Urothelium cell line (cell line): ENCODE measurements around the gene ZNF189.
"Not testable (repeated sequence)": the region's sequence is repeated elsewhere in the genome, so short reads cannot be mapped to it uniquely, and the experiment has no call there.

Source experiments
- DNase-seq: peaks from one replicate; pipeline ENCODE4 v3.0.0; 2011; ENCODE audit warnings: low spot score, mixed read lengths
- FAIRE-seq: peaks from 2 replicates; lab custom pipeline; 2011; peaks lifted over from hg19 to GRCh38; lab: Jason Lieb, UNC

The ZNF189 gene

DNA sequence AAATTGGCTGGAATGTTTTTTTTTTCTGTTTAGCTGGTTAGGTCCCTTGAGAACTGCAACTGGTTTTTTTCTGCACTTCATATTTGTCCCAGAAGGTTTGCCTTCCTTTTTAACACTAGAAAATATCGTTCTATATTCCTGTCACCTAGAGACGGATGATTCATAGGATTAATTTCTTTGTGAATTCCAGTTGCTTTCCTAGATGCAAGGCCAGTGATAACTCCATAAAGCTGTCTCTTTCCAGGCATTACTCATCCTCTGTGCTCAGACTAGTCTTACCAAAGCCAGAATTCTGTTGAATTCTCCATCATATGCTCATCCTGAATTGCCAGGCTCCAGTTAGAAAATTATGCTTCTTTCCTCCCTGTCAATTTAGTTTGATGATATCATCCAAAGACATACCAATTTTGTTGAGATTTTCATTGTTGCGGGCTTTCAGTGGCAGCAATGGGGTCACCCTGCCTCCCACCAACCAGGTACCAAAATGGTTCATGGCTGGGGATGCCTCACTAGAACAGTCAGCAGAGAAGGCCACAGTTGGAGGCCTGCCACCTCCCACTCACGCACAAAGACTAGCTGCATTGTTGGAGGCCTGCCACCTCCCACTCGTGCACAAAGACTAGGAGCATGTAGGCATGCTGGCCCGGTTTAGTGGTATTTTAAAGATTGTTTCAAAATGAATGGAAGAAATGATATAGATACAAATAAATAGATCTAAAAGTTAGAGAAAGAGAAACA is 22.4 kb upstream of the ZNF189 start:
- FAIRE-seq, result no peak
- peak; percentile 50 for DNase-seq

DNA sequence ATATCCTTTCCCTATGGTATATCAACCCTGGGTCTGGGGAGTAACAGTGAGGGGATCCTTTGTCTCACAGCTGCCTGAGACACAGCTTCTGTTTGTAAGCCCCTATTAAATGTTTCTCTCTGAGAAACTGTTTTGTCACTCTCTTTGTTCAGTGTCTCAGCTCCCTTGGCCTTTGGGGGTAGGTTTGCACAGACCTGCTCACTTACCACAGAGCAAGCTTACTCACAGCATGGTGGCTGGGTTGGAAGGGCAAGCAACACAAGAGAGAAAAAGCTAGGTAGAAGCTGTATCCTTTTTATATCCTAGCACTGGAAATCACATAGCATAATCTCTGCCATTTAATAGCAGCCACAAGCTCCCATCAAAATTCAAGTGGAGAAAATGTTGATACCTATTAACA is 18.4 kb upstream of the ZNF189 start:
- no peak for FAIRE-seq
- DNase-seq, result no peak

DNA sequence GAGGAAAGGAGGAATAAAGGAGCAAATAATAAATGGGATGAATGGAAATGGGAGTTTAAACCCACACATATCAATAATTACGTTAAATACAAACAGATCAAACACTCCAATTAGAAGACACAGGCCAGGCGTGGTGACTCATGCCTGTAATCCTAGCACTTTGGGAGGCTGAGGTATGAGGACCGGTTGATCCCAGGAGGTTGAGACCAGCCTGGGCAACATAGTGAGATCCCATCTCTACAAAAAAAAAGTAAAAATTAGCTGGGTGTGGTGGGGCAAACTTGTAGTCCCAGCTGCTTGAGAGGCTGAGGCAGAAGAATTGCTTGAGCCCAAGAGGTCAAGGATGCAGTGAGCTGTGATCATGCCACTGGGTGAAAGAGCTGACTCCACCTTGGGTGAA is 17.5 kb upstream of the ZNF189 start:
- no peak for DNase-seq
- FAIRE-seq, result no peak

DNA sequence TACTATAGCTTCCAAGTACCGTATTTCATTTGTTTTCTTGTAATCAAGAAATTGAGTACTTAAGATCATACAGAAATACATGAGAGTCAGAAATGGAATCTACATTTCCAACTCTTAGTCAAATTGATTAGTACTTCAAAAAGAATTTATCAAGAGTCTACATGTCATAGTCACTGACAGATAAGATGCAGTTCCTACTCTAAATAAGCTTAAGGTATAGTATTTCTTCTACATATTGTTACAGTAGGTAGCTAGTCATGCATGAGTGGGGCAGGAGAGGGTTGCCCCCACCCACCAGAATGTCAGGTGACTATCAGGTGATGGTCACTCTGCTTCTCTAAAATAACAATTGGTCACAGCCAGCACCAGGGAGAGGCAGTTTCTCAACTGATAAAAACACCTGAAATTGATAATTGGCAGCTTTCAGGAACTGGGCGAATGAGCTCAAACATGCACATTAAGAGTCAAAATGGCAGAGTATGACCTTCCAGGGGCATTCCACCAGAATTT is 16.8 kb upstream of the ZNF189 start:
- FAIRE-seq (no peak), DNase-seq (no peak)

DNA sequence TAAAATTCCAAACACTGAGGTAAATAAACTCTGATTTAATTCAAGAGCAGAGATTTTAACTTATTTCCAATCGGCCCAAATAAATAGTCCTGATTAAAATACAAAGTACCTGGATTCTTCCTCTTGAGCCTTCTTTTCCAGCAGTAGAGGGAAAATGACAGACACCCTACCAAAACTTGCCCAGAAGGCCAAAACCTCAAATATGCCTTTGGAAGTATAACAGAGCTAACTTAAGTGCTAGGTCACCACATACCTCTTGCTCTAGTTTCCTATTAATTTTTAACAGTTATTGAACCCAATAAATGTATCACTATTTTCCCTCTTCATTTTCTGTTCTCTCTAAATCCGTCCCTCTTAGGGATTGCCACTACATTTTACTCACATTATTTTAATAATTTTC is 15.3 kb upstream of the ZNF189 start:
- DNase-seq, result no peak
- no peak for FAIRE-seq

DNA sequence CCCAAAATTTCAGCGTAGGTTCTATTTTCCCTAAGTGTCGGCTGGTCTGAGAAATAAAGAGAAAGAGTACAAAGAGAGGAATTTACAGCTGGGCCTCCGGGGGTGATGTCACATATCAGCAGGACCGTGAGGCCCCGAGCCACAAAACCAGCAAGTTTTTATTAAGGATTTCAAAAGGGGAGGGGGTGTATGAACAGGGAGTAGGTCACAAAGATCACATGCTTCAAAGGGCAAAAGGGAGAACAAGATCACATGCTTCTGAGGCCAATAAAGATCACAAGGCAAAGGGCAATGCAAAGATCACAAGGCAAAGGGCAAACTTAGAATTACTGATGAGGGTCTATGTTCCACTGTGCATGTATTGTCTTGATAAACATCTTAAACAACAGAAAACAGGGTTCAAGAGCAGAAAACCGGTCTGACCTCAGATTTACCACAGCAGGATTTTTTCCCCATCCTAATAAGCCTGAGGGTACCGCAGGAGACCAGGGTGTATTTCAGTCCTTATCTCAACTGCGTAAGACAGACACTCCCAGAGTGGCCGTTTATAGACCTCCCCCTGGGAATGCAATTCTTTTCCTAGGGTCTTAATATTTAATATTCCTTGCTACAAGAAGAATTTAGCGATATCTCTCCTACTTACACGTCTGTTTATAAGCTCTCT is 13.6 kb upstream of the ZNF189 start, which contains the start of gene BAAT:
BAAT (minus strand) TSS at position 134 of the 664 bp plus-strand sequence. CDS start 13,602 bp downstream, outside the sequence.
- not testable (repeated sequence) for DNase-seq

DNA sequence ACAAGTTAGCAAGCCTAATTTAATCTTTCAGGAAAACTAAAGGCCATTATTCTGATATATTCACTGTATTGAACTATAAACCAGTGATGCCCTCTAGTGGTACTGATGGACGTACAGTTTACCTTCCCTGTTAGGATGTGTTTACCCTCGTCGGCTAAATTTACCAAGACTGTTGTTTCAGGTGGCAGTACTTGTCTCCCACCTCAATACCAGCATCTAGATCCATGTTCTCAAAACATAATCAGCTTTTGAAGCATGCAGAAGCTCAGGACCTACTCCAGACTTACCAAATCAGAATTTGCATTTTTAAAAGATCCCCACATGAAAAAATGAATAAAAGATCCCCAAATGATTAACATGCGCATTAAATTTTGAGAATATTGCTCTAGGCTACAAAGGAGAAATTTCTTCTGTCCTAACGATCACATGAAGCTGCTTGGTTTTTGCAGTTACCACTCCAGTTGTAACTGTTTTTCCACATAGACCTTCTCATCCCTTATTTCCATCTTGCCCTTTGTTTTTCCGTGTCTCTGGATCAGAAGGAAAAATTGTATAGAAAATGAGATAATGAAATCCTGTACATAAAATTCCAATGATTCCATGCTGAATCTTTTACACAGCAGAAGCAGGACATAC is 10.7 kb upstream of the ZNF189 start:
- DNase-seq (peak; percentile 23), FAIRE-seq (no peak)

More for the DNA sequence above, 13.6 kb upstream of the ZNF189 start, which contains the start of gene BAAT:
- FAIRE-seq, result not testable (repeated sequence)

DNA sequence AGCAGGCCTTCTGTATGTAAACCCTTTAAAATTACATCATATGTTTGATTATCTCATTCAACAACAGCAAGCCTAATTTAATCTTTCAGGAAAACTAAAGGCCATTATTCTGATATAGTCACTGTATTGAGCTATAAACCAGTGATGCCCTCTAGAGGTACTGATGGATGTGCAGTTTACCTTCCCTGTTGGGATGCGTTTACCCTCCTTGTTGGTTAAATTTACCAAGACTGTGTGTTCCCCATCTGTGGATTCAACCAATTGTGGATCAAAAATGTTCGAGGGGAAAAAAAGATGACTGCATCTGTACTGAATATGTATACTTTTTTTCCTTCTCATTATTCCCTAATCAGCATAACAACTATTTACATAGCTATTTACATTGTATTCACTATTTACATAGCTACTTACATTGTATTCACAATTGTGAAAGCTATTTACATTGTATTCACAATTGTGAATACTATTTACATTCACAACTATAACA is 10.1 kb upstream of the ZNF189 start:
- FAIRE-seq, result no peak
- no peak for DNase-seq

DNA sequence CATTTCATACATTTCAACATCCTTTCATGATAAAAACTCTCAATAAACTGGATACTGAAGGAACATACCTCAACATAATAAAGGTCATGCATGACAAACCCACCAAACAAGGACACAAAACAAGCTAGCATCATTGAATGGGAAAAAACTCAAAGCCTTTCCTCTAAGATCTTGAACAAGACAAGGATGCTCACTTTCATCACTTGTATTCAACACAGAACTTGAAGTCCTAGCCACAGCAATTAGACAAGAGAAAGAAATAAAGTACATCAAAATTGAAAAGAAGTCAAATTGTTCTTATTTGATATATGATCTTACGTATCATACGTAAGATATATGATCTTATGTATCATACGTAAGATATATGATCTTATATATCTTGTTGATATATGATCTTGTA is 5.5 kb upstream of the ZNF189 start:
- DNase-seq (no peak), FAIRE-seq (no peak)

DNA sequence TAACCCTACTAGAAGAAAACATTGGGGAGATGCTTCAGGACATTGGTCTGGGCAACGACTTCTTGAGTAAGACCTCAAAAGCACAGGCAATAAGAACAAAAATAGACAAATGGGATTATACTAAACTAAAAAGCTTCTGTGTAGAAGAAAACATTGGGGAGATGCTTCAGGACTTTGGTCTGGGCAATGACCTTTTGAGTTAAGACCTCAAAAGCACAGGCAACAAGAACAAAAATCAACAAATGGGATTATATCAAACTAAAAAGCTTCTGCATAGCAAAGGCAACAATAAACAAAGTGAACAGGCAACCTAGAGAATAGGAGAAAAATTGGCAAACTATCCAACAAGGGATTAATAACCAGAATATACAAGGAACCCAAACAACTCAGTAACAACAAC is 4.0 kb upstream of the ZNF189 start:
- no peak for FAIRE-seq
- DNase-seq, result no peak

DNA sequence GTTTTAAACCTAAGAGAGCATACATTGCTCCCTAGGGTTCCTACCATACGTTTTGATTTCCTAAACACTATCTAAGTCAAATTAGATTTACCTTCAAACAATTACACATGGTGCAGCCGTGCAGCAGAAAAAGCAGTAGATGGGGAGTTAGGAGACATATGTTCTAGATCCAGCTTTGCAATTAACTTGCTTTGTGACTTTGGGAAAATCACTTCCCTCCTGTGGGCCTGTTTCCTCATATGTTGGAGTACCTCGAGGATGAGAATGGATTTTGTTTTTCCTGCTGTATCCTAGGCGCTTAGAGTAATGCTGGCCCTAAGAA is 944 bp upstream of the ZNF189 start:
- no peak for DNase-seq
- FAIRE-seq, result no peak

DNA sequence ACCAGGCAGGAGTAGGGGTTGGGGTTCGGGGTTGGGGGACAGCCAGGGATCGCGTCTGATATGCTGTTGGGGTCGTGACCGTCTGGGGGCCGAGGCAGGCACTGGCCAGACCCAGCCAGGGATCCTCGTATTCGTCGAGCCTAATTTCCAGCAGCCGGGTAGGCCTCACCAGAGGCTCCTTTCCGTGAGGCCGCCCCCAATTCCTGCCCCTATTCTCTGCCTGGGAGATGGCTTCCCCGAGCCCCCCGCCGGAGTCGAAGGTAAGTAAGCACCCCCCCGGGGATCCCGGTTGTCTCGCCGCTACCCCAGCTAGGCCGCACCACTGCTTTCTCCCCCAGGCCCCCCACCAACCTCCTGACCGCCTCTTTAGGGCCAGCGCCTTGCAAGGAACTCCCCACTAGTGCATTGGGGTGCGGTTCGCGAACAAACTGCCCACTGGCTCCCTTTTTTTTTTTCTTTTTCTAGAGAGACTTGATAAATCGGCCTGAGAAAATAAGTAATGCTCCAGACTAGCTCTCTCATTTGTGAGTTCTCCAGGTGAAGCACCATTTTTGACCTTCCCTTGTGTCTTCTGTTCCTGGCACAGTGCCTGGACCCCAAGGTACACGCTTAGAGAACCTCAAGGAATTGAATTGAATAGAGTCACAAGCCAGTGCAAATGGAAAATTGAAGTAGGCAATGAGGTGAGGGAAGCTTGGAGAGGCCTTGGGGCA is 435 bp downstream of the ZNF189 start:
- no peak for DNase-seq
- no peak for FAIRE-seq

DNA sequence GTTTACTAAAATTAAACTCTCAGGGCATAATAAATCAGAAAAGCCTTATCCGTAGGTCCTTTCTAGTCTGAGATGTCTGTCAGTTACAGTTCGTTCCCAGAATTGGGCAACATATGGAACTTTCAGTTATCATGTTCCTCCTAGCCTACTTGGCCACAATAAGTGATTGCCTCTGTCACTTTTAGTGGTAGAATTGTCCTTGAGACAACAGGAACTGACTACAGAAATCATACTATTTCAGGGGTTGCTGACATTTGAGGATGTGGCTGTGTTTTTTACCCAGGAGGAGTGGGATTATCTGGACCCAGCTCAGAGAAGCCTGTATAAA is 956 bp downstream of the ZNF189 start:
- FAIRE-seq (no peak), DNase-seq (no peak)

DNA sequence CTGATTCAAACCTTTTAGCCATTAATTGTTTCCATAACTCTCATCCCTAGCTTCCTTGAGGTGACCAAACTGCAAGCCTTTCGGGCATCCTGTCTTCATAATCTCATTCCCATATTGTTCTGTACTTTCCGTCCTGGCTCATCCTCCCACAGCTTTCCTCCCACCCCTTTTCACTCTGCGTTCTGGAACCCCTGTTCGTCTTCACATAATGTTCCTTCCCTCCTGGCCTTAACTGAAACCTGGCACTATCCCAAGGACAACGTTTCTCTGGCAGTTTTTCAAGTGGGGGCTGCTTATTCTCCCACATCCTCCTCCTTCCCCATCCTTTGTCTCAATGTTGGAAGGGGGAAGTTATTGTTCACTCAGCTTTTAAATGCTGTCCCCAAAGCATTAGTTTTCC is 1.5 kb downstream of the ZNF189 start:
- no peak for DNase-seq
- FAIRE-seq, result no peak

DNA sequence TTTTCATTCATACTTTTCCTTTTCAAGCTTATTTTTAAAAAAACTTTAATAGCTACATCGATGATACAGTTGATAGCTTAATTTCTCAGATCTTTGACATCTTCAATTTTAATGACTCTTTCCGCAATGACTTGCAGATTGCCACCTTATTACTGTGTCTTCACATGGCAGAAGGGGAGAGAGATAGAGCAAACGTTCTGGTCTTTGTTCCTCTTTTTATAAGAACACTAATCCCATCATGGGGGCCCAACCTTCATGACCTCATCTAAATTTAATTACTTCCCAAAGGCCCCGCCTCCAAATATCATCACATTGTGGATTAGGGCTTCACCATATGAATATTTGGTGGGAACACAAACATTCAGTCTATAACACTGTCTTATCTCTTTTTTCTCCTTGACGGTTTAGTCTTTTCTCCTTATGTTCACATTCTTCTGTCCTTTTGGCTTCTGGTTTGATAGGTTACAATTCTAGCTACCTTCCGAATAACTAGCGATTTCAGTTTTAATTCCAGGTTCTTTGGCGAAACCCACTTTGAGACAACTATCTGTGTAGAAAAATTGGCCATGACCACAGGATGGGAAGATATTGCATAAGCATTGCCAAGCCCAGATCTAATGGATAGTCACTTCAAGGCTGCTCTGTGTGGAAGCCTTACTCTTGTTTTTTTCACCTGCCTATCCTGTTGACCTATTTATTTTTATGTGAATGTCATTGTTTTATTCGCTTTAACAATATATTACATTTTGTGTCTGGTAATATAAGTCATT is 5.0 kb downstream of the ZNF189 start:
- FAIRE-seq (no peak), DNase-seq (no peak)

DNA sequence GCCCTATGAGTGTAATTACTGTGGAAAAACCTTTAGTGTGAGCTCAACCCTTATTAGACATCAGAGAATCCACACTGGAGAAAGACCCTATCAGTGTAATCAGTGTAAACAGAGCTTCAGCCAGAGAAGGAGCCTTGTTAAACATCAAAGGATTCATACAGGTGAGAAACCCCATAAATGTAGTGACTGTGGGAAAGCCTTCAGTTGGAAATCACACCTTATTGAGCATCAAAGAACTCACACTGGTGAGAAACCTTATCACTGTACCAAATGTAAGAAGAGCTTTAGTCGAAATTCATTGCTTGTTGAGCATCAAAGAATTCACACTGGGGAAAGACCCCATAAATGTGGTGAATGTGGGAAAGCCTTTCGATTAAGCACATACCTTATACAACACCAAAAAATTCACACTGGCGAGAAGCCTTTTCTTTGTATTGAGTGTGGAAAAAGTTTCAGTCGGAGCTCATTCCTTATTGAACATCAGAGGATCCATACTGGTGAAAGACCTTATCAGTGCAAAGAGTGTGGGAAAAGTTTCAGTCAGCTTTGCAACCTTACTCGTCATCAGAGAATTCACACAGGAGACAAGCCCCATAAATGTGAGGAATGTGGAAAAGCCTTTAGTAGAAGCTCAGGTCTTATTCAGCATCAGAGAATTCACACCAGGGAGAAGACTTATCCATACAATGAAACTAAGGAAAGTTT is 9.9 kb downstream of the ZNF189 start:
- no peak for FAIRE-seq
- DNase-seq, result no peak

DNA sequence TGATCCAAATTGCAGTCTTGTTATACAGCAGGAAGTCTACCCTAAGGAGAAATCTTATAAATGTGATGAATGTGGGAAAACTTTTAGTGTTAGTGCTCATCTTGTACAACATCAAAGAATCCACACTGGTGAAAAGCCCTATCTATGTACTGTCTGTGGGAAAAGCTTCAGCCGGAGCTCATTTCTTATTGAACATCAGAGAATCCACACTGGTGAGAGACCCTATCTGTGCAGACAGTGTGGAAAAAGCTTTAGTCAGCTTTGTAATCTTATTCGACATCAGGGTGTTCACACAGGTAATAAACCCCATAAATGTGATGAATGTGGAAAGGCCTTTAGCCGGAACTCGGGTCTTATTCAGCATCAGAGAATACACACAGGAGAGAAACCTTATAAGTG is 10.4 kb downstream of the ZNF189 start:
- no peak for DNase-seq
- no peak for FAIRE-seq

DNA sequence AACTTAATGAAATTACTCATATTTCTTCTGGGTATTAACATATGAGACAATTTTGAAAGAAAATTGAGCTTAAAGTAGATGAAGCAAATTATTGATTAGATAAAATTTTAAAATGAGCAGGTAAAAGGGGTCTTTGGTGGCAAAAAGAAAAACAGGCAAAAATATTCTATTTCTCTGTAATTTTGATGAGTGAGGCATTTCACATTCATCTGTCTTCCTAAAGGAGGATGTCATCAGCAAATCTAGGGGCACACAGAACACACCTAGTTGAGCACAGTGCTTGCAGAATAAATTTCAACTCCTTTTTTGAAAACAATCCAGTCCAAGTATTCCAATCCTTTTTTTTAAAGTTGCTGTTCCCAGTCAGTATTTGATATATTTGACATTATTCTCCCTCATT is 16.2 kb downstream of the ZNF189 start:
- FAIRE-seq (no peak), DNase-seq (no peak)

DNA sequence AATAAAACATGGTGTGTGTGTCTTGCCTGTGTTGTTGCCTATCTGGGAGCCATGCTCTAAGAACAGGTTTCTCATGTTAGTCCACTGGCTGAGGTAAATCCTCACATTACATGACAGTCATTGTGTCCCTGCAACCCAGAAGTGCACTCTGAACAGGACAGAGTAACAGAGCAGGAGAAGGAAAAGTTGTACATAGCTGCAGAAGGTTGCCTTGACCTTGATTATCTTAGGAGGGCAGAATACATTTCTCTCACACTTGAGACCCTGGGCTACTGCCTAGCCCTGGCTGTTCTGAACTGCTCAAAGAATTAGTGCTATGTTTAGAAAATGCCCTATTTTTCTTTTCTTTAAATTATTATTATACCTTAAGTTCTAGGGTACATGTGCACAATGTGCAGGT is 16.9 kb downstream of the ZNF189 start:
- DNase-seq, result no peak
- FAIRE-seq, result no peak

DNA sequence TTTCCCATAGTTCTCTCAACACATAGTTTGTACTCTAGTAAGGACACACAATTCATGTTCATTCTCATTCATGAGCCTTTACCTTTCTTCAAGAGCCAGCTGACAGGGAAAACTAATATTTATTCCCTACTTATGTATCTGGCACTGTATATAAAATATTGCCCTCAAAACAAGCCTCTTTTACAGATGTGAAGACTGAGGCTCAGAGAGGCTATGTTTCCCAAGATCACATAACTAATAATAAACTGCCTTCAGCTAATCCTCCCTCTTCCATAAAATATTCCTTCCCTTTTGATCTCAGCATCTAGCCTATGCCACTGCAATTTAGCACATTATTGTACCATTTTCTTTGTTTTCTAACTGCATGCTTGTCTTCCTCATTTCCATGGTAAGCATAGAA is 18.7 kb downstream of the ZNF189 start:
- DNase-seq (no peak), FAIRE-seq (no peak)
